Measurements from ENCODE around the gene AQP11.

DNA sequence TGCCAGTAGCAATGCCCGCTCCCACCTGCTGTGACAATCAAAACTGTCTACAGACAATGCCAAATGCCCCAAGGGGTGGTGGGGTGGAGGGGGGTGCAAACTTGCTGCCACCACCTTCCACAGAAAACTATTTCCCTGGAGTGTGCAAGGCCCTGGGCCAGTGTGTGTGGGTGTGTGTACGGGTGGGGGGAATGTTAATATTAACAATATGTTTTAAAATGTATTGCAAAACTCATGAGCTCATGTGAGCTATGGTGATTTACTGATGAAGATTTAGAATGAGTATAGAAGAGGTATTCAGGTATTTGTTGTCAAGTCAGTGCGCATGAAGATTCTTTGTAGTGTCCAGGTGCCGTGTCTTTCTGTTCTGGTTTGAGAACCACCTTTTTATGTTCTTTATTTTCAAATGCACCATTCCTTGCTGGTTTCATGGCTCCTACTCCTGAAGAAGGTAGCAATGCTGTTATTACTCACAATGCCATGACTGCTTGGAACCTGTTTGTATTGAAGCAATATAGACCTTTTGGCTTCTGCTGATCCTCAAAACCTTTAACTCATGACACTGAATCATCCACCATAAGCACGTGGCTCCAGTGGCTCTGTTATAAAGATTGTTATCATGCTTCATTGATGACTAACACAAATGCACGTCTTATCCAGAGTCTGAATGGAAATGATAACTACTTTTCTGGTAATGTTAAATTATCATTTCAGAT, 29.9 kb upstream of the AQP11 start:
- TF ChIP-seq, protein P1, sequence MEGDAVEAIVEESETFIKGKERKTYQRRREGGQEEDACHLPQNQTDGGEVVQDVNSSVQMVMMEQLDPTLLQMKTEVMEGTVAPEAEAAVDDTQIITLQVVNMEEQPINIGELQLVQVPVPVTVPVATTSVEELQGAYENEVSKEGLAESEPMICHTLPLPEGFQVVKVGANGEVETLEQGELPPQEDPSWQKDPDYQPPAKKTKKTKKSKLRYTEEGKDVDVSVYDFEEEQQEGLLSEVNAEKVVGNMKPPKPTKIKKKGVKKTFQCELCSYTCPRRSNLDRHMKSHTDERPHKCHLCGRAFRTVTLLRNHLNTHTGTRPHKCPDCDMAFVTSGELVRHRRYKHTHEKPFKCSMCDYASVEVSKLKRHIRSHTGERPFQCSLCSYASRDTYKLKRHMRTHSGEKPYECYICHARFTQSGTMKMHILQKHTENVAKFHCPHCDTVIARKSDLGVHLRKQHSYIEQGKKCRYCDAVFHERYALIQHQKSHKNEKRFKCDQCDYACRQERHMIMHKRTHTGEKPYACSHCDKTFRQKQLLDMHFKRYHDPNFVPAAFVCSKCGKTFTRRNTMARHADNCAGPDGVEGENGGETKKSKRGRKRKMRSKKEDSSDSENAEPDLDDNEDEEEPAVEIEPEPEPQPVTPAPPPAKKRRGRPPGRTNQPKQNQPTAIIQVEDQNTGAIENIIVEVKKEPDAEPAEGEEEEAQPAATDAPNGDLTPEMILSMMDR (IDR thresholded peaks at IDR 0.05): no peak
- TF ChIP-seq POLR2A (IDR thresholded peaks at IDR 0.05) (no peak), EP300 (IDR thresholded peaks at IDR 0.05) (no peak), POLR2AphosphoS5 (IDR thresholded peaks at IDR 0.05) (no peak)

All from suprapubic skin (tissue), 4 donors.